ENCODE data around the gene UCKL1.

UCKL1 gene

DNA sequence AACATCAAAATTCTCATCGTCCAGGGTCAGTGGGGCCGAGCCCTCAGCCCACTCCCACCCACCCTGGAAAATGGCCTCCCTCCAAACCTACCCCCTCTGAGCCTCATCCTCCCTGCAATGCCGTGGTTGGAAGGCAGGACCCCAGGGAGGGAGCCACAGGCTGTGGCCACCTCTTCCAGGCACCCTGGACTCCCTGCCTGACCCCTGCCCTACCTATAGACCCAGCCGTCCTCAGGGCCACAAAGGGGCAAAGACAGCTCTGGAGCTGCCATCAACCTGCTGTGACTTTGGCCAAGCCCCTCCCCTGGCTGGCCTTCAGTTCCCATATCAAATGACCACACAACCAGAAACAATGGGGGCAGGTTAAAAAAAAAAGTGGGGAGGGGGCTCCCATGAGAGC, 2.3 kb upstream of the UCKL1 start:
- H3K27ac ChIP-seq (replicated peaks), result no peak overlapping the region
- DNase-seq (ENCODE audit: low read depth in 1 of 2, low spot score in 1 of 2), result no peak

DNA sequence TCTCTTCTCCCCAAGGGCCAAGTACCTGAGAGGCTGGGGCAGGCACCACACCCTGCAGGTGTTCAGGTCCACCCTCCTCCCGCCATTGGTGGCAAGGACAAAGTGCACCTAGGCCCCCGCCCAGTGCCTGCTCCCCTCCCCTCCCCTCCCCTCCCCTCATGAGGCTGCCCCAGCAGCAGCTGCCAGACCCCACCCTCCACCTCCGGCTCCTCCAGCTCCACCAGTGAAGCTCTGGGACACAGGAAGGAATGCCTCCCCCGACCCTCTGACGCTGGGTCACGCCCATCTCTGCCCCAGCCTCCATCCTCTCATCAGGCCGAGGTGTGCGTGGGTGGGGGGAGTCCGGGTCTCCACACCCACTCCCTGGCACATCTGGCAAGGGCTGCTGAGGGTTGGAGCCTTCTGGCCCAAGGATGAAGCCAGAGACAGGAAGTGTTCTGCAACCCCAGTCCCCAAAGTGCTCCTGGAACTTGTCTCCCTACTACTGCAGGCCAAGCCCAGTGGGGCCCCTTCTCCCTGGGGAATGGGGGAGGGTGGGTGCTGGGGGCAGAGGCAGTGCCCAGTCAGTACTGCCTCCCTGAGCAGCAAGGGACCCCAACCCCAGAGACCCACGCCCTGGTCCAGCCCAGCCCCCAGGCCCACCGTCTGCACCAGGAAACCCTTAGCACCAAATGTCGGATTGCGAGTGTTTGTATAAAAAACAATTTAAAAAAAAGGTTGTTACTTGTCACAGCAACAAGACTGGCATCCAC, 1.6 kb upstream of the UCKL1 start:
- peak in 1 of 2 experiments; percentile 43 for DNase-seq (ENCODE audit: low read depth in 1 of 2, low spot score in 1 of 2)
- Histone ChIP-seq H3K27ac (replicated peaks) (peak overlapping the region; percentile 70), H3K4me3 (replicated peaks; ENCODE audit: insufficient read depth, low read length) (no peak overlapping the region), H3K27me3 (ENCODE audit: insufficient read depth, poor library complexity, severe bottlenecking) (no peaks in the 10 kb centered on the region)
- TF ChIP-seq POLR2AphosphoS5 (IDR thresholded peaks at IDR 0.05; ENCODE audit: low read depth), result no peak
- peak; percentile 64; the same call in 1 of the 2 replicates for TF ChIP-seq GABPA (IDR thresholded peaks at IDR 0.05; ENCODE audit: low read depth)

More for the DNA sequence above, 2.3 kb upstream of the UCKL1 start:
- H3K27me3 ChIP-seq (ENCODE audit: insufficient read depth, poor library complexity, severe bottlenecking), result no peaks in the 10 kb centered on the region
- H3K4me3 ChIP-seq (replicated peaks; ENCODE audit: insufficient read depth, low read length), result no peak overlapping the region
- TF ChIP-seq, protein P1, sequence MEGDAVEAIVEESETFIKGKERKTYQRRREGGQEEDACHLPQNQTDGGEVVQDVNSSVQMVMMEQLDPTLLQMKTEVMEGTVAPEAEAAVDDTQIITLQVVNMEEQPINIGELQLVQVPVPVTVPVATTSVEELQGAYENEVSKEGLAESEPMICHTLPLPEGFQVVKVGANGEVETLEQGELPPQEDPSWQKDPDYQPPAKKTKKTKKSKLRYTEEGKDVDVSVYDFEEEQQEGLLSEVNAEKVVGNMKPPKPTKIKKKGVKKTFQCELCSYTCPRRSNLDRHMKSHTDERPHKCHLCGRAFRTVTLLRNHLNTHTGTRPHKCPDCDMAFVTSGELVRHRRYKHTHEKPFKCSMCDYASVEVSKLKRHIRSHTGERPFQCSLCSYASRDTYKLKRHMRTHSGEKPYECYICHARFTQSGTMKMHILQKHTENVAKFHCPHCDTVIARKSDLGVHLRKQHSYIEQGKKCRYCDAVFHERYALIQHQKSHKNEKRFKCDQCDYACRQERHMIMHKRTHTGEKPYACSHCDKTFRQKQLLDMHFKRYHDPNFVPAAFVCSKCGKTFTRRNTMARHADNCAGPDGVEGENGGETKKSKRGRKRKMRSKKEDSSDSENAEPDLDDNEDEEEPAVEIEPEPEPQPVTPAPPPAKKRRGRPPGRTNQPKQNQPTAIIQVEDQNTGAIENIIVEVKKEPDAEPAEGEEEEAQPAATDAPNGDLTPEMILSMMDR (IDR thresholded peaks at IDR 0.05; ENCODE audit: insufficient read depth, low read length), result no peak
- TF ChIP-seq, protein P2, sequence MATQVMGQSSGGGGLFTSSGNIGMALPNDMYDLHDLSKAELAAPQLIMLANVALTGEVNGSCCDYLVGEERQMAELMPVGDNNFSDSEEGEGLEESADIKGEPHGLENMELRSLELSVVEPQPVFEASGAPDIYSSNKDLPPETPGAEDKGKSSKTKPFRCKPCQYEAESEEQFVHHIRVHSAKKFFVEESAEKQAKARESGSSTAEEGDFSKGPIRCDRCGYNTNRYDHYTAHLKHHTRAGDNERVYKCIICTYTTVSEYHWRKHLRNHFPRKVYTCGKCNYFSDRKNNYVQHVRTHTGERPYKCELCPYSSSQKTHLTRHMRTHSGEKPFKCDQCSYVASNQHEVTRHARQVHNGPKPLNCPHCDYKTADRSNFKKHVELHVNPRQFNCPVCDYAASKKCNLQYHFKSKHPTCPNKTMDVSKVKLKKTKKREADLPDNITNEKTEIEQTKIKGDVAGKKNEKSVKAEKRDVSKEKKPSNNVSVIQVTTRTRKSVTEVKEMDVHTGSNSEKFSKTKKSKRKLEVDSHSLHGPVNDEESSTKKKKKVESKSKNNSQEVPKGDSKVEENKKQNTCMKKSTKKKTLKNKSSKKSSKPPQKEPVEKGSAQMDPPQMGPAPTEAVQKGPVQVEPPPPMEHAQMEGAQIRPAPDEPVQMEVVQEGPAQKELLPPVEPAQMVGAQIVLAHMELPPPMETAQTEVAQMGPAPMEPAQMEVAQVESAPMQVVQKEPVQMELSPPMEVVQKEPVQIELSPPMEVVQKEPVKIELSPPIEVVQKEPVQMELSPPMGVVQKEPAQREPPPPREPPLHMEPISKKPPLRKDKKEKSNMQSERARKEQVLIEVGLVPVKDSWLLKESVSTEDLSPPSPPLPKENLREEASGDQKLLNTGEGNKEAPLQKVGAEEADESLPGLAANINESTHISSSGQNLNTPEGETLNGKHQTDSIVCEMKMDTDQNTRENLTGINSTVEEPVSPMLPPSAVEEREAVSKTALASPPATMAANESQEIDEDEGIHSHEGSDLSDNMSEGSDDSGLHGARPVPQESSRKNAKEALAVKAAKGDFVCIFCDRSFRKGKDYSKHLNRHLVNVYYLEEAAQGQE (IDR thresholded peaks at IDR 0.05; ENCODE audit: insufficient replicate concordance, low read depth), result no peak
- TF ChIP-seq GABPA (IDR thresholded peaks at IDR 0.05; ENCODE audit: low read depth) (no peak), POLR2AphosphoS5 (IDR thresholded peaks at IDR 0.05; ENCODE audit: low read depth) (no peak), SPI1 (IDR thresholded peaks at IDR 0.05; ENCODE audit: borderline replicate concordance, low read depth) (no peak)

DNA sequence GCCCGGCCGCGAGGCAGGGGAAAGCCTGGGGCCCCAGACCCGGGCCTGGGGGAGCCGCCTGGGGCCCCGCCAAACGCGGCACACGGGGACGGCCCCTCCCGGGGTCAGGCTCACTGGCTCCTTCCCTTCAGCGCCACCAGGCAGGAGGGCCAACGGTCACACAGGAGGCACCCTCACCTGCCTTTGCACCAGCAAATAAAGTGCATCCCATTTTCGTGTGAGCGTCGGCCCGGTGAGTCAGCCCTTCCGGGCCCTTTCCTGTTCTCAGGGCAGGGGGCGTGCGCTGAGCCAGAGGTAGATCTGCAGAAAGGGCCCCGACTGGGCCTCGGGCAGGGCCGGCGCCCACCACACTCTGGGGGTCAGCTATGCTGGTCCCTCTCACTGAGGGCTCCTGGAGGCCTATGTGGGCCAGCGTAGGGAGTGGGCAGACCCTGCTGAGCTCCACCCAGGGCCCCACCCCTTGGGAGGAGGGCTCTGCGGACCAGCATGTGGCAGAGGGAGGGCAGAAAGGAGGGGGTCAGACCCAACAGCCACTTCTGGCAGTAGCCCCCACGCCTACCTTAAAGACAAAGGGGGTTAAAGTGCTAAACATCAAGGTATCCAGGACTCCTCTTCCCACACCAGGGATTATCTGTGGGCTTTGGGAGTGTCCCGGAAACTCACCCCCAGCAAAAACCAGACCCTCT, 931 bp upstream of the UCKL1 start:
- TF ChIP-seq GABPA (IDR thresholded peaks at IDR 0.05; ENCODE audit: low read depth) (no peak), POLR2AphosphoS5 (IDR thresholded peaks at IDR 0.05; ENCODE audit: low read depth) (peak; percentile 43), SPI1 (IDR thresholded peaks at IDR 0.05; ENCODE audit: borderline replicate concordance, low read depth) (no peak)
- H3K27ac ChIP-seq (replicated peaks), result peak overlapping the region; percentile 70
- peak overlapping the region; percentile 44 for H3K4me3 ChIP-seq (replicated peaks; ENCODE audit: insufficient read depth, low read length)
- no peaks in the 10 kb centered on the region for H3K27me3 ChIP-seq (ENCODE audit: insufficient read depth, poor library complexity, severe bottlenecking)
- DNase-seq (ENCODE audit: low read depth in 1 of 2, low spot score in 1 of 2), result peak; percentile 73 to 78

DNA sequence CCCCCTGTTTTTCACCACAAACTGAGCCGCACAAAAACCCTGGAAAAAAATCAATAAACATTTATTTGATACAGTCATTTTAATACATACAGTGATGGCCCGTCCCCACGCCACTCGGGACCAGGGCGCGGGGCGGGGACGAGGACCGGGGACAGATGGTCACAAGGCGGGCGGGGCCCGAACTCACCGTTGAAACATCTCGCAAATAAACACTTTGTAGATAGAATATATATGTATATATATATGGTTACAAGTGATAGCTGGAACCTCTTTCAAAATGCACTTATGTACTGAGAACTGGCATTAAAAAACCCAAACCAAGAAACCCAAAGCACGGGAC, 418 bp upstream of the UCKL1 start:
- no peak for DNase-seq (ENCODE audit: low read depth in 1 of 2, low spot score in 1 of 2)
- H3K27ac ChIP-seq (replicated peaks), result peak overlapping the region; percentile 70
- no peaks in the 10 kb centered on the region for H3K27me3 ChIP-seq (ENCODE audit: insufficient read depth, poor library complexity, severe bottlenecking)
- TF ChIP-seq POLR2AphosphoS5 (IDR thresholded peaks at IDR 0.05; ENCODE audit: low read depth), result no peak
- no peak for TF ChIP-seq GABPA (IDR thresholded peaks at IDR 0.05; ENCODE audit: low read depth)
- TF ChIP-seq, protein P2 (IDR thresholded peaks at IDR 0.05; ENCODE audit: insufficient replicate concordance, low read depth), result no peak
- TF ChIP-seq SPI1 (IDR thresholded peaks at IDR 0.05; ENCODE audit: borderline replicate concordance, low read depth), result no peak
- TF ChIP-seq, protein P1 (IDR thresholded peaks at IDR 0.05; ENCODE audit: insufficient read depth, low read length), result no peak
- H3K4me3 ChIP-seq (replicated peaks; ENCODE audit: insufficient read depth, low read length), result peak overlapping the region; percentile 44
